Fibroblast of upper back skin (primary cell): ENCODE data around the gene TAB2.

Source experiments
- DNase-seq: peaks from one replicate; pipeline ENCODE4 v3.0.0-alpha.2; 2013

TAB2 gene

GRCh38 chr6:149380523-149380922 lies 63.0 kb downstream of the TAB2 start:
- DNase-seq, result no peak

- no peak for DNase-seq
These were observed 65.9 kb downstream of the TAB2 start for GRCh38 chr6:149383371-149383770.

DNA sequence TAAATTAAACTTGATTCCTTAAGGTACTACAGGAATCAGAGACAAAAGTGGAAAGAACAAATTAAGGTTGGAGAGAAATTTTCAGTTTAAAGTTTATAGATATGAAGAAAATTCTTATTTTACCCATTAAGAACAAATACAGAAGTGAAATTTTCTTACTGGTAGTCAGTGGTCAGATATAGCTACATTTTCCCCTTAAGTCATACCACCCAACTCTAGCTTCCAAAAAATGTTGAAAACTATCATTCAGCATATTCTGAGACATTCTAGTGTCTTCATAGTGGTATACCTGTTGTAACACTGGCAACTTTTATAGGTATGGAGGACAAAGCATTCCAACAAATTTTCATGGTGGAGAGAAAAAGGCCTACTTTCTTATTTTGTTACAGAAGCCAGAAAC lies 67.0 kb downstream of the TAB2 start:
- no peak for DNase-seq

DNA sequence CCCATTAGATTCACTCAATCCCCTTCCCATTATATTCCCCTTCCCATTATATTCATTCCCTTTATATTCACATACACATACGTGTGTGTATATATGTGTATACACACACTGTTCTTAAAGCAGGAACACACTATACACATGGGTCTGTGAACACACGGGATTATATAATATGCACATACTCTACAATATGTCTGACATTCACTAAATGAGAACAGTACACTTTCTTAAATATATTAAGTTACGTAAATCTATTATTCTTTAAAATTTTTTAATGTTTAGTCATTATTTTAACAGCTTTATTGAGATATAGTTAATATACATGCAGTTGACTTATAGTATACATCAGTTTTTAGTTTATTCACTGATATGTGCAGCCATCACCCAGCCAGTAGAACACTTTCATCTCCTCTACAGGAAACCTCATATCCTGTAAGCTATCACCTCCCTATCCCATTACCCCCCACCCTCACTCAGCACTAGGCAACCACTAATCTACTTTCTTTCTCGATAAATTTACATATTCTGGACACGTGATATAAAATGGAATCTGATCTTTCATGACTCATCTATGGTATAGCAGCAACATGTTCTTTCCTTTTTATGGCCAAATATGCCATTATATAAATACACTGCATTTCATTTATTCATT lies 68.6 kb downstream of the TAB2 start:
- no peak for DNase-seq

DNA sequence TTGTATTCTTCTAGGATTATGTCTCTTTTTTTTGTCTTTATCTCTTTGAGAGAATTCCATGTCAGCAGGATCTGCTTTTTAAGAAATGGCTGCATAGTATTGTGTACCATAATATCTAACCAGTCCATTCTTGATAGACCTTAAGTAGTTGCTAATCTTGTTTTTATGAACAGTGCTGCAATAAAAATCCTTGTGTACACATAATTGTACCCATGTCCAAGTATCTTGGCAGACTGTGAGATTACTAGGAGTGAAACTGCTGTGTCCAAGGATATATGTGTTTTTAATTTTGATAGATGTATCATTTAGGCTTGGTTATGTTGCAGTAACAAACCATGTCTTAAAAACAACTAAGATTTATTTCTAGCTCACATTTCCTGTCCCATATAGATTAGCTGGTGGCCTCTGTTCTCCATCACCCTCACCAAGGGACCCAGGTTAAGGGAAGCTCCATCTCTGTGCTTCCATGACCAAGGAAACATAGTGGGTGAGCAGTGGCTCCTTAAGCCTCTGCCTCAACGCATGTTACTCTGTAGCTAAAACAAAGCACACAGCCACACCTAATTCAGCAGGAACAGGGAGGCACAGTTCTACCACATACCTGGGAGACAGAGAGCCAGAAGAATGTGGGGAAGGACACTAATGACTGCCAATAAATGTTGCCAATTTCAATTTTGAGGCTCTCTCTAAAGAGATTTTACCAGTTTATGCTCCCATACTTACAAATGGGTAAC lies 70.4 kb downstream of the TAB2 start:
- DNase-seq, result no peak

DNA sequence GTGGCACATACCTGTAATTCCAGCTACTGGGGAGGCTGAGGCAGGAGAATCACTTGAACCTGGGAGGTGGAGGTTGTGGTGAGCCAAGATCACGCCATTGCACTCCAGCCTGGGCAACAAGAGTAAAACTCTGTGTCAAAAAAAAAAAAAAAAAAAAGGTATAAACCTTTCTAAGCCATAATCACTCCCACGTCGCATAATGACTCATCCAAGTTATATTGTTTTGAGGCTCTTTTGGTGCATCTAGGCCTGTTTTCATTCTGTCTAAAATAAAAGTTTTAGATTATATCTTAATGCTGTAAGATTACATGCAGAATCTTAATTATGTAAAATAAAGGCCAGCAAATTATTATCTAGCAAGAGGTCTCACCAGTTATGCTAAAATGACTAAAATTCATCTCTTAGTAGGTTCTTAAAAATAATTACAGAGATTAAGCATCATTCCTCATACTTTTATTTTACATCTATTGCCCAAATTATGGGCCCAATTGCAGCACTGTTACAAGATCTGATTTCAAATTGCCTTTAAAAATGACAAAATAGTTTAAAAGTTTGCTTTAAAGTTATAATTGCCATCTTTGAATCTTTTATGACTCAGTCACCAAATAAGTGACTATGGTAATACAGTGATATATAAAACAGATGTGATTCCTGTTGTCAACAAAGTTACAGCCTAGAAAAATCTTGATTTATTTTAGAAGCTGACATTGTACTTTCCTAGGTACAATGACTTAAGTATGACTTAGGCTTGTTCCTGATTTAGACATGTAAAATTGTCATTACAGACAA lies 72.2 kb downstream of the TAB2 start:
- DNase-seq, result peak; percentile 38

GRCh38 chr6:149392093-149392492 lies 74.6 kb downstream of the TAB2 start:
- DNase-seq, result no peak

GRCh38 chr6:149392535-149392934 lies 75.0 kb downstream of the TAB2 start:
- no peak for DNase-seq

DNA sequence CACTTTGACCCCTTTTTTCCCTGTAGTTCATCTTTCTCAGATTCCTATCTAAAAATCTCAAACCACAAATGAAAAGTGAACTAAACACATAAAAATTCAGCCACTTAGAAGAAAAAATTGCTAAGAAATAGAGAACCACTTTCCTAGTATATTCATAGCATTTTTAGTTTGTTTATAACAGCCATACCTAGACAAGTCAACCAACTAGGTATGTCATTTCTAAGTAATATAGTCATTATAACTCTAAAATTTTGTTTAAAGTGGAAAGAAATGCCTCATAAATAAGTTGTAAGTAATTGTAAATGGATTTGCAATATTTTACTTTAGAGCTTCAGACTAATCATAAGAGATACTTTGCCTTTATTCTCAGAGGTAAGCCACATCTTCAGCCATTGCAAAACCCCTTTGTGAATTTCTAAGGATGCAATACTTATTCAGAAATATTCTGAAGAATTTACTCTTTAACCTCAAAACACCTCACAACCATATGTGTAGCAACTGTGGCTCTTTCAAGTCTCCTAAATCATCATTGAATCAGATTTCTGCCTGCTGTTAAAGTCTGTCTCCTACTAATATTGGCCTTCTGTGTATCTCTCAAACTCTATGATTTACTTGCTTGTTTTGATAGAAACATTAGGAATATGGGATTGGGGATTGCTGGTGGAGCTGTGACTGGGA lies 75.6 kb downstream of the TAB2 start:
- DNase-seq, result peak; percentile 64

GRCh38 chr6:149395185-149395584 lies 77.7 kb downstream of the TAB2 start:
- DNase-seq, result no peak

GRCh38 chr6:149397384-149397783 lies 79.9 kb downstream of the TAB2 start:
- DNase-seq, result no peak

GRCh38 chr6:149400050-149400449 lies 82.5 kb downstream of the TAB2 start, which contains the start of gene SUMO4:
TSS of gene SUMO4 (plus strand) at chr6:149400262. CDS start at chr6:149400392, 130 bp downstream.
- DNase-seq, result no peak

DNA sequence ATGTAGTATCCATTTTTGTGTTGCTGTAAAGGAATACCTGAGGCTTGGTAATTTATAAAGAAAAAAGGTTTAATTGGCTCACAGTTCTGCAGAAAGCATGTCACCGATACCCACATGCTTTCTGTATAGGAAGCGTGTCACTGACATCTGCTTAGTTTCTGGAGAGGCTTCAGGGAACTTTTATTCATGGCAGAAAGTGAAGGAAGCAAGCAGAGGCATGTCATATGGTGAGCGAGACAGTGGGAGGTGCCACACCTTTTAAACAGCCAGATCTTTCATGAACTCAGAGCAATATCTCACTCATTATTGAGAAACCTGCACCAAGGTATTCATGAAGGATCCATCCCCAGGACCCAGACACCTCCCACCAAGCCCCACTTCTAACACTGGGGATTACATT lies 86.0 kb downstream of the TAB2 start:
- DNase-seq, result no peak

DNA sequence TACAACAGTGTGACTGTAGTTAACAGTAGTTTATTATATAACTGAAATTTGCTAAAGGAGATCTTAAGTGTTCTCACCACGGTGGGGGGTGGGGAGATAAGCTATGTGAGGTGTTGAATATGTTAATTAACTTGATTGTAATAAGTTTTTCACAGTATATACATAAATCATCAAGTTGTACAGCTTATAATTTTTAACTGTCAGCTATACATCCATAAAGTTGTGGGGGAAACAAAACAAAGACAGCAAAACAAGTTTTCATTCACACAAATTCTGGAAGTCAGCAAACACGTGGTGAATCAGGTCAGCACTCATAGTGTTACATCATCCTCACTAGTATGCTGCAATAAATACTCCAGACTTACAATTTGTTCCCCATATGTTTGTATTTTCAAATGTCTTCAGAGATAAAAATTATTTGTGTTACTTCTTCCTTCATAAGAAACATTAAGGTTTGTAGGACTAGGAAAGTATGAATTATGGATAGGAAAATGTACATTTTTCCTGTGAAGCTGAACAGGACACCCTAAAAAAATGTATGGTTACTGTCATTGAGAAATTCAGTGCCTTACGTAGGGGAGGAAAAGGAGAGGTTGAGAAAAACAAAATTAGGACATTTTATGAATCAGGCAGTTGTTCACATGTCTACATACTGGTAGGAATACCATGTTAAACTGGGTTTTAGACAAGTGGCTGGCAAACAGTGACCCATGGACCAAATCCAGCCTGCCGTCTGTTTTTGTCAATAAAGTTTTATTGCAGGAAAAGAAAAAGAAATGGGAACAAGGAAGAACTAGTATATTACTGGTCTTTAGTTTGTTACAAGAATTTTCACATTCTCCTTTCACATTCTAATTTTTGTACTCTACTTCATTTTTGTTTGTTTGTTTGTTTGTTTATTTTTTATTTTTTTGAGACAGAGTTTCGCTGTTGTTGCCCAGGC lies 88.6 kb downstream of the TAB2 start:
- DNase-seq, result peak; percentile 50

DNA sequence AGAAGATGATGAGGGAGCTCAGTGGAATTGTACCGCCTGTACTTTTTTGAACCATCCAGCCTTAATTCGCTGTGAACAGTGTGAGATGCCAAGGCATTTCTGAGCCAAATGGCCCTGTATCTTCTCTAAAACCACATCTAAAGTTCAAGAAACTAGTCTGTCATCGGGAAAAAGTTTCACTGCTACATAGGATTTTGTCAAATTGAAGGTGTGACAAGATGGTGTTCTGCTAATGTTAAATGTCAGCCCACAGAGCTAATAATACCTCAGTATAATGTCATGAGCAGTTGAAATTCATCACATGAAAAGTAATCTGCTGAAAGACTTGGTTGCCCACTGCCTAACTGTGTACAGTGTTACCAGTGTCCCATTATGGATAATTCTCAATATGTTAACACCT lies 92.1 kb downstream of the TAB2 start:
- DNase-seq, result no peak

- DNase-seq, result no peak
These were observed 93.0 kb downstream of the TAB2 start for GRCh38 chr6:149410557-149410956.

GRCh38 chr6:149414009-149414408 lies 96.5 kb downstream of the TAB2 start:
- no peak for DNase-seq

- no peak for DNase-seq
These were observed 97.3 kb downstream of the TAB2 start for GRCh38 chr6:149414821-149415220.

- DNase-seq, result no peak
These were observed 102.3 kb downstream of the TAB2 start for GRCh38 chr6:149419696-149420404.

DNA sequence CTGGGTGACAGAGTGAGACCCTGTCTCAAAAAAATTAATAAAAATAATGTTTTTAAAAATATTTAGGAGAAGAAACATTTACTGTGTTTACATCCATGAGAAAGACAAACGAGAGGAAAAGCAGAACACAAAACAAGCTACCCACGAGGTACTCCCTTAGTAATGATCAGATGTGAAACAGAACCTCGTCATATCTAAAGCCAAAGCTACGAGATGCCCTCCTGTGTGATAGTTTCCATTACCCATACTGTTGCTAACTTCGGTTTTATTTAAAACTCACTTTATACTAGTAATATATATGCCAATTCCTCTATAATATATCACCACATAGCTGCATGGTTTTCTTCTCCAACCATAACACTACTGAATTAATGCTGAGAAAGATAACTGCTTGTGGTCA lies 103.6 kb downstream of the TAB2 start:
- no peak for DNase-seq

DNA sequence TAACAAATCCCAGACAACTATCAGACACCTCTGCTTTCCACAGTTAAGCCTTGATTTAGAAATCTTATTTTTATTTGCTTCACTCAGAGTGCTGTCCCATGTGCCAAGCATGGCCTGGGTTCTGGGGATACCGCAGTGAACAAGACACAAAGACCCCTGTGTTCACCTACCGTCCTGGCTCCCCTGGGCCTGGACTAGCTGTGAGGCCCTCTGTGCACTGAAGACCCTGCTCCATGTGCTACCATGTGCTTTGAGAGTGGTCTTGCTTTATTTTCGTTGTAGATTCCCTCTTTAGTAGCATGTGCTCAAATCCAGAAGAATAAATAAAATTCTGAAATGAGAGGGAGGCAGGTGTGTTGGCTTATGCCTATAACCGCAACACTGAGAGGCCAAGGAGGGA lies 105.1 kb downstream of the TAB2 start:
- no peak for DNase-seq
